ENCODE data around the gene RAB34.
A peak's percentile ranks its signal among the peaks of the same experiment; 100 is the strongest.

RAB34 gene, protein sequence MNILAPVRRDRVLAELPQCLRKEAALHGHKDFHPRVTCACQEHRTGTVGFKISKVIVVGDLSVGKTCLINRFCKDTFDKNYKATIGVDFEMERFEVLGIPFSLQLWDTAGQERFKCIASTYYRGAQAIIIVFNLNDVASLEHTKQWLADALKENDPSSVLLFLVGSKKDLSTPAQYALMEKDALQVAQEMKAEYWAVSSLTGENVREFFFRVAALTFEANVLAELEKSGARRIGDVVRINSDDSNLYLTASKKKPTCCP

DNA sequence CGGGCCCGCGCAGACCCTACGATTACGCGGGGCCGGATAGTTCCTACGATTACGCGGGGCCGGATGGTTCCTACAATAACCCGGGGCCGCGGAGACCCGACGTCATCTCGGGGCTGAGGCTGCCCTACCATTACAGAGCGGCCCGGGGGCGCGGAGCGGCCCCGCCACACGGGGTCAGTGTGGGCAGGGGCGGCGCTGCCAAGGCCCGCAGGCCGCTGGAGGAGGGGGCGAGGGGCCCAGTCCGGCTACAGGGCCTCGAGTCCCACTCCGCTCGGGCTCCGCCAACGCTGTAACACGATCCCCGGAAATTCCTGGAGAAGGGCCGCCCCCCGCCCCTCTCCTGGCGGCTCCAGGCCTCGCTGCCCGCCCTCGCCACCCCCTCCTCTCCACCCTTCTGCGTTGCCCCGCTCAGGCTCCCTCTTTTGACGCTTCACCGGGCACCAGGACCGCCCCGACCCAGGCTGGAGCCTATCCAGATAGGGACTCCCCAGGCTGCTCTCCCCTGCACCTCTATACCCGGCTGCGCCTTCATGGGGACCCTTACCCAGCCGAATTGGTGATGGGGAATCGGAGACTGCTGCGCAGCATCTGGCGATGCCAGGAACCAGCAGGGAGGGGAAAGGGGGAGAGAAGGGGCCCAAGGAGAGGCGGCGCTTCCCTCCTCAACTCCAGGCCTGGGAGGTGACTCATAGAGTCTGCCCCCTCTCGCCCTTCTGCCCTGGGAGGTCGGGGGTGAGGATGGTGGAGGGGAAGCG is at the start of gene RAB34:
Gene RAB34 (minus strand): TSS at position 291 of the 755 bp plus-strand sequence. CDS start 602 bp downstream, outside the sequence.
- in situ Hi-C loops (cut with HindIII; ENCODE audit: low sequenced_read_pairs) = no loop called here
- TF ChIP-seq, protein P1, sequence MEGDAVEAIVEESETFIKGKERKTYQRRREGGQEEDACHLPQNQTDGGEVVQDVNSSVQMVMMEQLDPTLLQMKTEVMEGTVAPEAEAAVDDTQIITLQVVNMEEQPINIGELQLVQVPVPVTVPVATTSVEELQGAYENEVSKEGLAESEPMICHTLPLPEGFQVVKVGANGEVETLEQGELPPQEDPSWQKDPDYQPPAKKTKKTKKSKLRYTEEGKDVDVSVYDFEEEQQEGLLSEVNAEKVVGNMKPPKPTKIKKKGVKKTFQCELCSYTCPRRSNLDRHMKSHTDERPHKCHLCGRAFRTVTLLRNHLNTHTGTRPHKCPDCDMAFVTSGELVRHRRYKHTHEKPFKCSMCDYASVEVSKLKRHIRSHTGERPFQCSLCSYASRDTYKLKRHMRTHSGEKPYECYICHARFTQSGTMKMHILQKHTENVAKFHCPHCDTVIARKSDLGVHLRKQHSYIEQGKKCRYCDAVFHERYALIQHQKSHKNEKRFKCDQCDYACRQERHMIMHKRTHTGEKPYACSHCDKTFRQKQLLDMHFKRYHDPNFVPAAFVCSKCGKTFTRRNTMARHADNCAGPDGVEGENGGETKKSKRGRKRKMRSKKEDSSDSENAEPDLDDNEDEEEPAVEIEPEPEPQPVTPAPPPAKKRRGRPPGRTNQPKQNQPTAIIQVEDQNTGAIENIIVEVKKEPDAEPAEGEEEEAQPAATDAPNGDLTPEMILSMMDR (IDR thresholded peaks at IDR 0.05; ENCODE audit: low read depth, low read length) = peak; percentile 30
- H3K4me3 ChIP-seq (ENCODE audit: low read depth, low read length) = peak within 1 kb of the TSS; percentile 64
- peak; percentile 90 for DNase-seq (ENCODE audit: low read depth, low spot score)

DNA sequence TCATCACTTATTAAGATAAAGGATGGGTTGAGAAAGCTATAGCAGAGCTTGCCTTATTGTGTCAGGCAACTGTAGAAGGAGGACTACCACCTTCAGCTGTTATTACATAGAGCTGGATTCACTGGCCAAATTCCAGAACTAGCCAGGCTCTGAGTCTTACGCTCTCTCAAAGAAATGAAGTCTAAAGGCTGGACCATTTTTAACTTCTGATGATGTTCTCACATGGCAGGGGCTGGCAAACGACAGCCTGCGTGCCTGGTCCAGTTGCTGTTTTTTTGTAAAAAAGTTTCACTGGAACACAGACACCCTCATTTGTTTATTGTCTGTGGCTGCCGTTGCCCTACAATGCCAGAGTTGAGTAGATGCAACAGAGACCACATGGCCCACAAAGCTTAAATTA is 47.4 kb upstream of the RAB34 start:
- in situ Hi-C loops (cut with HindIII; ENCODE audit: low sequenced_read_pairs) = no loop called here
- TF ChIP-seq, protein P1 (IDR thresholded peaks at IDR 0.05; ENCODE audit: low read depth, low read length) = no peak
- H3K4me3 ChIP-seq (ENCODE audit: low read depth, low read length) = no peak overlapping the region
- no peak for DNase-seq (ENCODE audit: low read depth, low spot score)

DNA sequence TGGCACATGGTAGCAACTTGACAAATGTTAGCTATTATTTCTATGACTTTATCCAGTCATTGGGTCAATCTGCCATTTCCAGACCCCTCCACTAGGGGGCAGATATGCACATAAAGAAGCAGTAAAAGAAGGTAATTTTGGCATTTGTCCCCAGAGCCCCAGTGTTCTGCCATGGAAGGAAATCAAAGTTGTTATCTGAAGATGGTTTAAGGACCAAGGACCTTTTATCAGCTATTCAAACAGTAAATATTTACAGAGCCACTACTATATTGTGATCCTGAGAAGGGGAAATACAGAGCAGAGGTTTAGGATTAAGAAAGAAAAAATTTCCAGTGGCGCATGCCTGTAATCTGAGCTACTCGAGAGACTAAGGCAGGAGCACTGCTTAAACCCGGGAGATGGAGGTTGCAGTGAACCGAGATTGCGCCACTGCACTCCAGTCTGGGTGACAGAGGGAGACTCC is 46.2 kb upstream of the RAB34 start:
- no peak overlapping the region for H3K4me3 ChIP-seq (ENCODE audit: low read depth, low read length)
- in situ Hi-C loops (cut with HindIII; ENCODE audit: low sequenced_read_pairs) = no loop called here
- DNase-seq (ENCODE audit: low read depth, low spot score) = peak; percentile 82
- TF ChIP-seq, protein P1 (IDR thresholded peaks at IDR 0.05; ENCODE audit: low read depth, low read length) = peak; percentile 83

DNA sequence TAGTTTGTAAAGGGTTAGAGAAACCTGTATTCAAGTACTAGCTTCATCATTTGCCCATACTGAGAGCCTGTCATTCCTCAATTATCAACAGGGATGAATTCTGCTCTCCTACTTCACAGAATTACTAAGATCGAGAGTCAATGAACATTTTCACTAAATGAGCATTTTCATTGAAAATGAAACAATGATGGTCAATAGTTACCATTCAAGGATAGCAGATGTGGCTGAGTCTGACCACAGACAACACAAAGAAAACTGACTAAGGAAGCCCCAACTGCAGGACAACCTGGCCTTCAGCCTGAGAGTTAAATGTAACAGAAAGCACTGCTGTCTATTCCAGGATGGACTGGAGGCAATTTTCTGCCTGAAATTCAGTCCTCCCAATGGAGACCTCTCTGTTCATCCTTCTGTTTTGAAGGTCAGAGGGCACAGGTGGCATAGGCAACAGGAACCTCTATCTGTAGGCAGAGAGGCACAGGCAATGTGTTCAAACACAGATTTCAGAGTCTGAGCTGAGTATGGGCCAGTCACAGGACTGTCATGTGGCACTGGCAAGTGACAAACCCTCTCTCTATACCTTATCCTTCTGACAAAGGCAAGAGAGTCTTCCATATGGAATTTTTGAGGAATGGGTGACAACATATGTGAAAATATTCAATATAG is 45.6 kb upstream of the RAB34 start:
- H3K4me3 ChIP-seq (ENCODE audit: low read depth, low read length) = no peak overlapping the region
- in situ Hi-C loops (cut with HindIII; ENCODE audit: low sequenced_read_pairs) = no loop called here
- no peak for DNase-seq (ENCODE audit: low read depth, low spot score)
- TF ChIP-seq, protein P1 (IDR thresholded peaks at IDR 0.05; ENCODE audit: low read depth, low read length) = no peak

DNA sequence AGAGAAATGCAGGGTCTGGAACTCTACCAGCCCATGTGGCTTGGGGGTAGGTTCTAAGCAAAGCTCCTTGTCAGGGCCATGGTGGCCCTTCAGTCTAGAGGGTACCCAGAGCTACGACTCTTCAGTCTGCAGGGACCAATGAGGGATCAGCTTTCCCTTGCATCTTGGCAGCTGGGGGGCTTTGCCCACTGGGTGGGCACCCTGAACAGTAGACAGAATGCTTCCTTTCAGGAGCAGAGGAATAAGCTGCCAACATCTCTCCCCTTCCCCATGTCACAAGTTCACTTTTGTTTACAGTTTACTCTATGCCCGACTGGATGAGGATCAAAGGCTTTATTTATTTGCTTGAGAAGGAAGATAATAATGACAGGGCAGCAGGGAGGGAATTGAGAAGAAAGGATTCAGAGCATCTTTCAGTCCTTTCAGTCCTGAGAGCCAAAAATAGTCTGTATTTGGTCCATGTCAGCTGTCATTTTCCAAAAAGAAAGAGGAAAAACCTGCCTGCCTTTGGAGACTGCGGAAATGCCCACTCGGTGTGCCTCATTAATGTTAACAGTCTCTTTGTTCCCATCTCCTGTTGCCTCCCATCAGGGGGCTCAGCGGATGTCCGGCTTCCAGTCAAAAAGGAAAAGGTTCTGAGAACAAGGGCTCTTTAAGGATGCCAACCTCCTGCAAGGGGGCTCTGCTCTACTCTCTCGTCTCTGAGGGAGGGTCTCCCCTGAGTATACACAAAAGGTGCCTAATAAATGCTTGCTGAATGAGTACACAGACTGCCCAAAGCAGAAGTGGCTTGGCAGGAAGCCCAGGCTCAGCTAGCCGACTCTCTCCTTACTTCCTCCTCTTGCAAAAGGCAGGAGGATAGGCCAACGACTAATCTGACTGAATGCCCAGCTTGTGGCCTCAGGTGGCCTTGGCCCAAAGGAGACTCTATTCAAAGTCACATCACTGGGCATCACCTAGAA is 43.2 kb upstream of the RAB34 start:
- TF ChIP-seq, protein P1 (IDR thresholded peaks at IDR 0.05; ENCODE audit: low read depth, low read length) = no peak
- no peak overlapping the region for H3K4me3 ChIP-seq (ENCODE audit: low read depth, low read length)
- in situ Hi-C loops (cut with HindIII; ENCODE audit: low sequenced_read_pairs) = no loop called here
- DNase-seq (ENCODE audit: low read depth, low spot score) = peak; percentile 75

All from astrocyte of the spinal cord (primary cell).